IPS-NIHi7 (cell line): ENCODE data around the gene TNFAIP3.
A peak's percentile ranks its signal among the peaks of the same experiment; 100 is the strongest.

ENCODE experiments used
- DNase-seq: peaks from one replicate; pipeline ENCODE4 v3.0.0; 2012; ENCODE audit warnings: mixed read lengths; ENCODE audit errors: extremely low spot score

TNFAIP3 gene

GRCh38 chr6:137923866-137924653 is 57.0 kb downstream of the TNFAIP3 start:
- DNase-seq = no peak

- DNase-seq = no peak
Measured at GRCh38 chr6:137925141-137925698, 58.2 kb downstream of the TNFAIP3 start.

- DNase-seq = peak; percentile 75
Measured at GRCh38 chr6:137926207-137926731, 59.2 kb downstream of the TNFAIP3 start.

- DNase-seq = no peak
Measured at GRCh38 chr6:137926985-137927384, 59.9 kb downstream of the TNFAIP3 start.

GRCh38 chr6:137927777-137928218 is 60.7 kb downstream of the TNFAIP3 start:
- DNase-seq = no peak

GRCh38 chr6:137928286-137928685 is 61.2 kb downstream of the TNFAIP3 start:
- DNase-seq = no peak

GRCh38 chr6:137931849-137932465 is 64.9 kb downstream of the TNFAIP3 start:
- no peak for DNase-seq
